ENCODE results near the gene PALM.

The PALM gene

DNA sequence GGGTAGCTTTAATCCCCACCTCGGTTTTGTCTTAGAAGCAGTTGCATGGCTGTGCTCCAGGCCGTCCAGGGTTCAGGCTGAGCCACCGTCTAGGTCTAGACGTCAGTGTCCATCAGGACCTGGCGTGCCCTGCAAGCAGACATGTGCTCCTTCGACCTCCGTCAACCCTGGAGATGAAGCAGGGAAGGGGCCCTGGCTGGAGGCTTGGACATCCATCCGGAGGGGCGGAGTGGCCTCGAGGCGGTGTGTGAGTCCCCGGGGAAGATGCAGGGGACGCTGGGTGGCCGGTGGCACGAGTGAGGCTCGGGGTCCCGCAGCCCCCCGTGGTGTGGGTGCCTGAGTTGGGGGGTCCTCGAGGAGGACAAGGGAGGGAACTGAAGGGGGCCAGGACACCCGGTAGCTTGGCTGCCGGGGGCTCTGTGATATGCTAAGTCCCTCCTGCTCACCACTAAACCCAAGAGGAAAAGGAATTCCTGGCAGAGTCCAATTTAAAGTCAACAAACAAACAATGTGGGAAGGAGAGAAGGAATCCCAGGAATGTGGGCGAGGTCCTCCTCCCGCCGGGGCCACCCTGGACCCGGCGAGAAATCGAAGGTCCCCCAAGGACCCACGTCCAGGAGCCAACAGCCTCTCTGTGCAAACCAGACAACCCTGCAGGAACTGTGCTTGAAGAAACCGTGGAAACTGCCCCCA is 73.6 kb downstream of the PALM start:
- TF ChIP-seq, protein P1, sequence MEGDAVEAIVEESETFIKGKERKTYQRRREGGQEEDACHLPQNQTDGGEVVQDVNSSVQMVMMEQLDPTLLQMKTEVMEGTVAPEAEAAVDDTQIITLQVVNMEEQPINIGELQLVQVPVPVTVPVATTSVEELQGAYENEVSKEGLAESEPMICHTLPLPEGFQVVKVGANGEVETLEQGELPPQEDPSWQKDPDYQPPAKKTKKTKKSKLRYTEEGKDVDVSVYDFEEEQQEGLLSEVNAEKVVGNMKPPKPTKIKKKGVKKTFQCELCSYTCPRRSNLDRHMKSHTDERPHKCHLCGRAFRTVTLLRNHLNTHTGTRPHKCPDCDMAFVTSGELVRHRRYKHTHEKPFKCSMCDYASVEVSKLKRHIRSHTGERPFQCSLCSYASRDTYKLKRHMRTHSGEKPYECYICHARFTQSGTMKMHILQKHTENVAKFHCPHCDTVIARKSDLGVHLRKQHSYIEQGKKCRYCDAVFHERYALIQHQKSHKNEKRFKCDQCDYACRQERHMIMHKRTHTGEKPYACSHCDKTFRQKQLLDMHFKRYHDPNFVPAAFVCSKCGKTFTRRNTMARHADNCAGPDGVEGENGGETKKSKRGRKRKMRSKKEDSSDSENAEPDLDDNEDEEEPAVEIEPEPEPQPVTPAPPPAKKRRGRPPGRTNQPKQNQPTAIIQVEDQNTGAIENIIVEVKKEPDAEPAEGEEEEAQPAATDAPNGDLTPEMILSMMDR (conservative IDR thresholded peaks at IDR 0.05; ENCODE audit: low read length): no peak
- H3K4me3 ChIP-seq (ENCODE audit: low read length): peak overlapping the region; percentile 39

DNA sequence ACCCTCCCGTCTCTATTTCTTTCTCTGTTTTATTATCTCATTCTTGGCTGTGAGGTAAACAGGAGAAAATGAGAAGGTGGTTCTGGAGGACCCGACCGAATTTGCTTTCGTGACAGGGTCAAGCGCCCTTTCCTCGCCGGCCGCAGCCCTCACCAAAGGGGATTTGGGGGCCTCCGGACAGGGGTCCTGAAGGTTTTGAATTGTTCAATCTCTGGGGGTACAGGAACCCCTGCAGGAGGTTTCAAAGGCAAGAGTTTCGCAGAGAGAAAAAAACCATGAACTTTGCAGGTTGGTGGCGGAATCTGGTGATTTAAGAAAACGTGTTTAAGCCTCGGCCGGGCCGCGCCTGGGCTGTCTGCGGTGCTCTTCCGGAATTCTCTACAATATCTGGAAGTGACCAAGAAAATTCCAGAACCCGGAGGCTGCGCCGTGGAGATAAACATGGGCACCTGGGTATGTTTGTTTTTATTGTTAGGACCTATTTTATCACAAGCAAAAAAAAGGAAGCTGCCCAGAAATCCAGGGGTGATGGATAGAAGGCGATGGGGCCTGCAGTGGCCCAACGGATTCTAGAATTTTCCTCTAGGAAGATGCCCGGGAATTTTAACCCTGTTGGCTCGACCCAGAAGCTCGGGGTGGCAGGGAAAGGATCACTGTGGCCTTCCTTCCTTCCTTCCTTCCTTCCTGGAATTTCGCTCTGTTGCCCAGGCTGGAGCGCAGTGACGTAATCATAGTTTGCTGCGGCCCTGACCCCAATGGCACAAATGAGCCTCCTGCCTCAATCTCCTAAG is 74.3 kb downstream of the PALM start:
- no peak for DNase-seq (ENCODE audit: low read depth)
- TF ChIP-seq, protein P1 (conservative IDR thresholded peaks at IDR 0.05; ENCODE audit: low read length): no peak
- peak overlapping the region; percentile 39 for H3K4me3 ChIP-seq (ENCODE audit: low read length)

More for the DNA sequence above, 73.6 kb downstream of the PALM start:
- DNase-seq (ENCODE audit: low read depth): peak; percentile 79

DNA sequence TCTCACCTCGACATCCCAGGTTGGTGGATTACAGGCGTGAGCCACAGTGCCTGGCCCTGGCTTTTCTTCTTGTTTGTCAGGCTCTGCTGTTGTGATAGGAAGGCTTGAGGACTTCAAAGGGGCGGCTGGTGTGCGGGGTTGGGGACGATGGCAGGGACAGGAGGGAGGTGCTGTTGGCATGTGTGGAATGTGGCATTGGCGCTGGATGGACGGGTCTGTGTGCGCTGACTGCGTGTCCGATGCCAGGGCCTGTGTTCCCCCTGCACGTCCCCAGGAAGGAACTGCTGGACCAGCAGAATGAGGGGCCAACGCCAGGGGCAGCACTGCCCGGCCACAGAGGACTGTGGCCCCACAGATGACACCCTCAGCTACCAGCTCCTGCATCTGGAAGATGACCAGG is 75.8 kb downstream of the PALM start:
- TF ChIP-seq, protein P1 (conservative IDR thresholded peaks at IDR 0.05; ENCODE audit: low read length): no peak
- no peak overlapping the region for H3K4me3 ChIP-seq (ENCODE audit: low read length)
- DNase-seq (ENCODE audit: low read depth): no peak

DNA sequence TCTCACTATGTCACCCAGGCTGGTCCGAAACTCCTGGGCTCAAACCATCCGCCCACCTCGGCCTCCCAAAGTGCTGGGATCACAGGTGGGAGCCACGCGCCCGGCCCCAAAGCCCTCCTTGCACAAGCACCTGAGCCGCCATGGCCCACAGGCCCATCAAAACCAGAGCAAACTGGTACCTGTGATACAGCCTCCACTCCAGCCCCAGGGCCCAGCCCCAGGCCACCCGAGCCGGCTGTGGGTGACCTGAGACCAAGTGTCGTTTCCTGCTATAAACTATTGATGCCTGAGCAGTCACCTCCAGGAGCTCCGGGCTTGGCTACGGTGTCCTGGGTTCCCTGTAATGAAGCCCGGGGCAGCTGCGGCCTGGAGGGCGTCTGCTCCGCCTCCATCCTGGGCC is 78.8 kb downstream of the PALM start:
- no peak for DNase-seq (ENCODE audit: low read depth)
- TF ChIP-seq, protein P1 (conservative IDR thresholded peaks at IDR 0.05; ENCODE audit: low read length): no peak
- H3K4me3 ChIP-seq (ENCODE audit: low read length): no peak overlapping the region

DNA sequence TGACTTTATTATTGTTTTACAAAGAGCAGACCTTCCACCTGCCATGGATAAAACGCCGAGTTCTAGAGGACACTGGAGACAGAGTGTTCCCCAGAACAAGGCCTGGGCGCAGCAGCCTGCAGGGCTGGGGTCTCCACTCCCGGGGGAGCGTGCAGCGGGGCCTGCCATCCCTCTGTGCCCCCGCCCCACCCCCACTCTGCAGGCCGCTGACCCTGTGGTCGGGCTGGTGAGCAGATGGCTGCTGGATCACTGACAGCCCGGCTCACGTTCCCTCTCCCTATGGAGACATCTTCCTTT is 79.9 kb downstream of the PALM start:
- TF ChIP-seq, protein P1 (conservative IDR thresholded peaks at IDR 0.05; ENCODE audit: low read length): no peak
- DNase-seq (ENCODE audit: low read depth): no peak
- no peak overlapping the region for H3K4me3 ChIP-seq (ENCODE audit: low read length)

DNA sequence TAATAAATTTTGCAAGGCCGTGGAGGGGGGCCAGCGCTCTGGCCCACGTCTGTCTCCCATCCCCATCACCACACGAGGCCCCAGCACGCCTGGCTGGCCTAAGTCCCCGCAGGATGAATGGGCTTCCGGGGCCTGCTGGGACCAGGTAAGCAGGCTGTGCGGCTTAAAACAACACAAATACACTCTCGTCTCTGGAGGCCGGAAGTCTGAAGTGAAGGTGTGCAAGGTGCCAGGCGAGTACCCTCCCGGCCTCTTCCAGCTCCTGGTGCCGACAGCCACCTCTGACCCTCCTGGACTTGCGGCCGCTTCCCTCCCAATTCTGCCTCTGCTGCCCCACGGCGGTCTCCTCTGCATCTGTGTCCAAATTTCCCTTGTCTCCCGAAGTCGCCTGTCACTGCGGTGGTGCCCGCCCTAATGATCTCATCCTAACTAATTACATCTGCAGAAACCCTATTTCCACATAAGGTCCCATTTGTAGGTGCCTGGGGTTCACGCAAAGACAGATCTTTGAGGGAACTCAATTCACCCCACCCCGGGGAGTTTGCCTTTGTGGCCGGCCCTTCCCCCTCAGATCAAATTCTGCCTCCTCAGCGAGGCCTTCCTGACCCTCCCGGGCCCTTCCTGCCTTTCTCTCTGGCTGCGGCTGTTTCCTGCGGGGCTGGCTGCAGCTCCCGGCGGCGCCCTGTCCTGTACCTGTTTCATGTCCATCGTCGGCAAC is 80.4 kb downstream of the PALM start:
- TF ChIP-seq, protein P1 (conservative IDR thresholded peaks at IDR 0.05; ENCODE audit: low read length): no peak
- DNase-seq (ENCODE audit: low read depth): peak; percentile 54
- no peak overlapping the region; the same call in 1 of the 2 replicates for H3K4me3 ChIP-seq (ENCODE audit: low read length)
